ENCODE measurements around the gene SAMD10. TPM values are rescaled to one million over a fixed set of nuclear protein-coding genes. Genes with fewer than 3 reads are reported as not detected.

Gene SAMD10
- 1.3 and 4.0 TPM in 2 replicates for total RNA-seq

DNA sequence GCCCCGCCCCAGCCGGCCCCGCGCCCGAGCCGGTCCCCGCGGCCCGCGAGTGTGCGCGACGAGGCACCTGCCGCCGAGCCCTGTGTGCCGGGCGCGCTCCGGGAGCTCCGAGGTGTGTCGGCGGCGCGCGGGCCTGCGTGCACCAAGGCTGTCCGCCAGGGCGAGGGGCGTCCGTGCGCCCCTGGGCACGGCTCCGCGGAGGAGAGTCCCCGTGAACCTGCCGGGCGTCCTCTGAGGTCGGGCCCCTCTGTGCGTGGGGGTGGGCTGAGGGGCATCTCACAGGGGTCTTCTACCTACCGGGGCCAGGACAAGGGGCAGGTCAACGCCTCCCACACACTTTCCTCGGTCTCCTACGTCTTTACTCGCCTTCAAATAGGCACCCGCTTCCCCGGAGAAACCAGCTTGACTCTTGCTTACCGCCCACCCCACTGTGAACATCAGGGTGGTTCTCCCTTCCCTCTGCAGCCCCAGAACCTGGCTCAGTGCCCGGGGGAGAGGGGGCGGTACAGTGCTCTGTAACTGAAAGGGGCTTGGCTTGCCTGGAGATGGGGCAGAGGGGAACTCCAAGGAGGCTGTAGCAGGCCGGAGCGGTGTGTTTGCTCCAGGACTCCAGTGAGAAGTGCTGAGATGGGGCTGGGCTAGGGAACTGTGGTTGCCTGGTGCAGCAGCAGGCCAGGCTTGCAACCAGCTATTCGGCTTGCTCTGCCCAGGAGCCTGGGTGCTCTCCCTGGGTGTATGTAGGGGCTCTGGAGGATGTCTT is at the start of gene SAMD10:
SAMD10 (minus strand) TSS at position 86 of the 760 bp plus-strand sequence. CDS start 175 bp downstream, outside the sequence.

DNA sequence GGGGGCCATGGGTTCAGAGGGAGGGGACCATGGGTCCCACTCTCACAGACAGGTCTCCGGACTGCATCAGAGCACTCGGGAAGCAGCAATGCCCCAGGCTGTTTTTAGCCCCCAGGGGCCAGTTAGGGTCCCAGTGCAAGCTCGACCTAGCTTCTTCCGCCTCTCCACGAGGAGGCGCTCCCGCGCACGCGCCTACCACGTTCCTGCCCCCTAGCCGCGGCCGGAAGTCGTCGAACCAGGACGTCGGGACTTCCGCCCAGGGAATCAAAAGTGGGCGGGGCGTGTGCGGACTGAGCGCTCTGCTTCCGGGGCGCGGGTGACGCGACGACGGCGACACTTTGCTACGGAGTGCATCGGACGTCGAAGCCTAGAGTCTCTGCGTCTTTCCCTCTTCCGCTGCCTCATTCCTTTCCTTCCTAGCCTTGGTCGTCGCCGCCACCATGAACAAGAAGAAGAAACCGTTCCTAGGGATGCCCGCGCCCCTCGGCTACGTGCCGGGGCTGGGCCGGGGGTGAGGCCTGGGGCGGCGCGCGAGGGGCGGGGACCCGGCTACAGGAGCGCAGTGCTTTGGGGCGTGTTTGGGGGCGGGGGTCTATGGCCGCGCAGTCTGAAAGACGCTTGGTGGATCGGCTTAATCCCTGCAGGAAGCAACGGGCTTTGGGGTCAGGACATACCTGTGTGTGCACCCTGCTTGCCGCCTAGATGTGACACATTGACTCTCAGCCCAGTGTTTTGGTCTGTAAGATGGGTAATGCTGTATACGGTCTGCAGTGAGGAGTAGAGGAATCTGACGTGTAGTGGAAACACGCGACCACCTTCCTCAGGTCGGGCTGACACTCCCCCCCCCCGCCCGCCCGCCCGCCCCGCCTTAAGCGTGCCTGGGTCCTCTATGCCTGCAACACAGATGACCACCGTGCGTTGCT is 1.6 kb upstream of the SAMD10 start, which contains the start of gene PRPF6:
PRPF6 (plus strand) TSS at position 327 of the 923 bp plus-strand sequence; CDS start at position 441, 114 bp downstream.

DNA sequence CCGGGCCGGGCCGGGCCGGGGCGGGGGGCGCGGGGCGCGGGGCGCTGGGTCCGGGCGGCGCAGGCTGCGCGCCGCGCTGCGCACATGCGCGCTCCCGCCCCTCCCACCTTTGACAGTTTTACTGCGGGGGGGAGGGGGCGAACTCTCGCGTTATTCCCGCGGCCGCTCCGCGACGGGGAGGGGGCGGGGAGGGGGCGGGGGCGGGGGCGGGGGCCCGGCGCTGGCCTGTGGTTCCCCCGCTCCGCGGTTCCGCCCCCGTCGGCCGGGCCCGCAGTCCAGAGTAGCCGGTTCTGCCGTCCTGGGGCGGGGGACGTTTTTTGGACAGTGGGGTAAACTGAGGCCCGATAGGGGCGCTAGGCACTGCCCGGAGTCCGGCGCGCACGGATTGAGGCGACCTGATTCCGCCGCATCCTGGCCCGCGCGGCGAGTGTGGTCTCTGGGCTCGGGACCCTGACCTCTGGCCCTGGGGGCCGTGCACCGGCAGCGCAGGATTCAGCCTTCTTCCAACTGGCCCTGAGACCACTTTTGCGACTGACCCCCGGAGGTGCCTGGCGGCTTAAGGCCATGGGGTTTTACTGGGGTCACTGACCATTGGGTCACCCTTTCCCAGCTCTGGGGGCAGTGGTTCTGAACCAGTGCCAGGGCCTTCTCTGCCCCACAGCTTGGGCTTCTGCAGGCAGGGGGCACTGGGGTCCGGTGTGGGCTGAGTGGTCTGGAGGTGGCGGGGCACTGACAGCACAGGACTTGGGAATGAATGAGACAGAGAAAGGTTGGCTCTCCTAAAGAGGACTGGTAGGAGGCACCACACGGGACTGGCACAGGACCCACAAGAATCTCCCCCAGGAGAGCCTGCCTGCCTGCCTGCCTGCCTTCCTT is 9.4 kb downstream of the SAMD10 start, which contains the start of gene ZNF512B:
ZNF512B (minus strand) TSS at position 93 of the 876 bp plus-strand sequence. CDS start 1,980 bp downstream, outside the sequence.

DNA sequence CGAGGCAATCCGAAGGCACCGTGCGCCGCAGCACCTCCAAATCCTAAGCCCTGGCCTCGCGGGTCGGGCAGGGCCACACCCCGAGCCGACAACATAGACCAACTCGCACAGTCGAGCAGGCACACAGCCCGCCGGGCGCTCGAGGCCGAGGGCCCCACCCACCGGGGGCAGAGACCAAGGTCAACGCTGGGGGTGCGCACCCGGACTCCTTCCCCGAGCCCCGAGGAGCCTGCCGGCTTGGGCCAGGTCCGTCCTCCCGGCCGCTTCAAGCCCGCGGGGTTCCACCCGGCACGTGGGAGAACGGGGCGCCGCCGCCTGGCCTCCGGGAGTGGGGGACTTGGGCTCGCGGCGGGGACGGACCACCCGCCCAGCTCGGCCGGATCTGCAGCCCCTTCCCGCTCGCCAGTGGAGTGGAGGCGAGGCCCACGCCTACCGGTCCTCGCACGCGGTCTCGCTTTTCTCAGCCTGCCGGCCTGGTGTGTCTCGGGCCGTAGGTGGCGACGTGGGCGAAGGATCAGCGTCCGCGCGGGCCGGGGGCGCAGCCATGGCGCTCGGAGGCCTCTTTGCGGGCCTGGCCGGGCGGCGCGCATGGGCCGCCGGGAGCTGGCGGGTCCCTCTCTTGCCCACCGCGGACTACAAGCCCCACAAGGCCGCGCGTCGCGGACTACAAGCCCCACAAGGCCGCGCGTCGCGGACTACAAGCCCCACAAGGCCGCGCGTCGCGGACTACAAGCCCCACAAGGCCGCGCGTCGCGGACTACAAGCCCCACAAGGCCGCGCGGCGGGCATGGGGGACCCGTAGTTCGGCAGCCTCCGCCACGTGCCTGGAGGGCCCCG is 23.4 kb downstream of the SAMD10 start, which contains the start of gene UCKL1:
UCKL1 (minus strand) TSS at position 590 of the 837 bp plus-strand sequence; CDS start at position 546, 44 bp downstream.

Other genes starting within 250 kb of the SAMD10 start
- 1.3 and 1.9 TPM in 2 replicates for gene LIME1, start 243.0 kb downstream of the SAMD10 start, total RNA-seq
- gene SLC2A4RG, start 239.9 kb downstream of the SAMD10 start, total RNA-seq: 25.2 and 58.7 TPM in 2 replicates
- 3.7 TPM in 2 replicates for gene ZBTB46, start 148.4 kb downstream of the SAMD10 start, total RNA-seq
- gene ABHD16B, start 118.1 kb downstream of the SAMD10 start, total RNA-seq: not detected in 2 replicates
- gene TPD52L2, start 114.4 kb downstream of the SAMD10 start, total RNA-seq: 83.8 and 132 TPM in 2 replicates
- gene DNAJC5, start 84.5 kb downstream of the SAMD10 start, total RNA-seq: 40.2 and 42.1 TPM in 2 replicates
- gene UCKL1, start 23.2 kb downstream of the SAMD10 start, total RNA-seq: 18.7 and 23.4 TPM in 2 replicates
- 6.3 and 10.7 TPM in 2 replicates for gene ZNF512B, start 9.7 kb downstream of the SAMD10 start, total RNA-seq
- 39.2 and 55.0 TPM in 2 replicates for gene PRPF6, start 1.5 kb upstream of the SAMD10 start, total RNA-seq
- 0.13 and 2.0 TPM in 2 replicates for gene C20orf204, start 56.5 kb upstream of the SAMD10 start, total RNA-seq
- gene SOX18, start 70.0 kb upstream of the SAMD10 start, total RNA-seq: 0.13 and 2.4 TPM in 2 replicates
- gene TCEA2, start 83.6 kb upstream of the SAMD10 start, total RNA-seq: 20.3 and 28.1 TPM in 2 replicates
- 9.5 and 14.1 TPM in 2 replicates for gene RGS19, start 99.9 kb upstream of the SAMD10 start, total RNA-seq
- 1.2 and 1.4 TPM in 2 replicates for gene OPRL1, start 100.4 kb upstream of the SAMD10 start, total RNA-seq
- not detected in 2 replicates for gene LKAAEAR1, start 104.8 kb upstream of the SAMD10 start, total RNA-seq
- gene NPBWR2, start 127.9 kb upstream of the SAMD10 start, total RNA-seq: not detected in 2 replicates
- gene MYT1, start 184.8 kb upstream of the SAMD10 start, total RNA-seq: not detected in 2 replicates

All from epithelial cell of alveolus of lung (primary cell).